ENCODE measurements around the gene TTC39C. TPM values are rescaled to one million over a fixed set of nuclear protein-coding genes. Genes with fewer than 3 reads are reported as not detected.

The TTC39C gene
- total RNA-seq, 1 donor from 2014 or later, result 26.6 TPM

- no peak for TF ChIP-seq CTCF (IDR thresholded peaks at IDR 0.05; ENCODE audit: unreplicated experiment)
- peaks cover 4% of the 10 kb centered on the region for H3K36me3 Mint-ChIP-seq
These were observed 46.1 kb downstream of the TTC39C start for GRCh38 chr18:24060644-24061043.

DNA sequence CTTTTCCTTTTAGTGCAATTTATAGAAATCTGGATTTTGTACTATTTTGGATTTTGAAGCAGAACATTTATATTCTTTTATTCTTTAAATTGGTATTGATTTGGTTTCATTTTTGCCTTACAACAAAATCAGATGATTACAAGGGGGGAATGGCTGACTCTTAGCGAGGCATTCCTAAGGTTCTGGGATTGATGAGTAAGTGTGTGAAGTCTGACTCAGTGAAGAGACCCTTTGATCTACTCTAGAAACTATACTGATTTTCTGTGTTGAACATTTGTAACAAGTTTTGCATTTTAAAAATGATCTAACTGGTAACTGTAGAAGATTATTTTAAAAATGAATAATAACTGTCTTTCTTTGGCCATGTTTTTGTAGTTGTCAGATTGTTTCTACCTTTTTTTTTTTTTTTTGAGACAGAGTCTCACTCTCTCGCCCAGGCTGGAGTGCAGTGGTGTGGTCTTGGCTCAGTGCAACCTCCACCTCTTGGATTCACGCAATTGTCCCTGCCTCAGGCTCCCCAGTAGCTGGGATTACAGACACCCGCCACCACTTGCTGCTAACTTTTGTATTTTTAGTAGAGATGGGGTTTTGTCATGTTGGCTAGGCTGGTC is 48.7 kb downstream of the TTC39C start:
- Mint-ChIP-seq H3K4me1 (no peaks in the 10 kb centered on the region), H3K4me3 (no peak overlapping the region), H3K27ac (no peak overlapping the region), H3K36me3 (peaks cover 10% of the 10 kb centered on the region), H3K27me3 (ENCODE audit: low read depth) (no peaks in the 10 kb centered on the region), H3K9me3 (peaks cover 5% of the 10 kb centered on the region)
- no peak for TF ChIP-seq CTCF (IDR thresholded peaks at IDR 0.05; ENCODE audit: unreplicated experiment)
- DNase-seq (ENCODE audit: low spot score in 2 of 2, unreplicated experiment in 2 of 2), result no peak

More at GRCh38 chr18:24060644-24061043, 46.1 kb downstream of the TTC39C start:
- Mint-ChIP-seq H3K27ac (no peak overlapping the region), H3K27me3 (ENCODE audit: low read depth) (no peaks in the 10 kb centered on the region), H3K4me1 (peaks cover 10% of the 10 kb centered on the region), H3K9me3 (peaks cover 9% of the 10 kb centered on the region), H3K4me3 (no peak overlapping the region)
- no peak for DNase-seq (ENCODE audit: low spot score in 2 of 2, unreplicated experiment in 2 of 2)

- Mint-ChIP-seq H3K9me3 (peaks cover 1% of the 10 kb centered on the region), H3K4me1 (peaks cover 4% of the 10 kb centered on the region), H3K36me3 (peaks cover 10% of the 10 kb centered on the region), H3K27ac (no peak overlapping the region), H3K4me3 (no peak overlapping the region), H3K27me3 (ENCODE audit: low read depth) (no peaks in the 10 kb centered on the region)
- no peak for TF ChIP-seq CTCF (IDR thresholded peaks at IDR 0.05; ENCODE audit: unreplicated experiment)
- DNase-seq (ENCODE audit: low spot score in 2 of 2, unreplicated experiment in 2 of 2), result no peak
These were observed 50.0 kb downstream of the TTC39C start for GRCh38 chr18:24064391-24065100.

DNA sequence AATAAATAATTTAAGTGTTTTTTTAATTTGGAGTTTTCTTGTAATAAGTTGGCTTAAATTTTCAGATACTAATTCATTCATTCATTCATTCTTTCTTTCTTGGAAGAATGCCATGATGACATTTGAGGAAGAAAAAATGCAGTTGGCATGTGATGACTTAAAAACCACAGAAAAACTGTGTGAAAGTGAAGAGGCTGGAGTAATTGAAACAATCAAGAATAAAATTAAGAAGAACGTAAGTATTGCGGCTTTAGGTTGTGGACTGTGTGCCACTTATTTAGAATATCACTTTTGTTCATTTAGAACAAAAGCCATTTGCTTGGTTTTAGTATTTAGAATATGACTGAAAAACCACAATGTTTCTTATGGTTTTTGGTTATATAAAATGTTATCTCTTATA is 51.4 kb downstream of the TTC39C start:
- peaks cover 10% of the 10 kb centered on the region for H3K36me3 Mint-ChIP-seq

GRCh38 chr18:24068945-24069693 is 54.6 kb downstream of the TTC39C start:
- DNase-seq (ENCODE audit: low spot score in 2 of 2, unreplicated experiment in 2 of 2), result no peak
- no peak for TF ChIP-seq CTCF (IDR thresholded peaks at IDR 0.05; ENCODE audit: unreplicated experiment)
- Mint-ChIP-seq H3K9me3 (peaks cover 4% of the 10 kb centered on the region), H3K4me3 (no peak overlapping the region), H3K27me3 (ENCODE audit: low read depth) (no peaks in the 10 kb centered on the region), H3K36me3 (peaks cover 21% of the 10 kb centered on the region), H3K27ac (no peak overlapping the region), H3K4me1 (peaks cover 4% of the 10 kb centered on the region)

More for the DNA sequence above, 51.4 kb downstream of the TTC39C start:
- no peak overlapping the region for H3K27ac Mint-ChIP-seq
- no peaks in the 10 kb centered on the region for H3K9me3 Mint-ChIP-seq
- TF ChIP-seq CTCF (IDR thresholded peaks at IDR 0.05; ENCODE audit: unreplicated experiment), result no peak
- no peak overlapping the region for H3K4me3 Mint-ChIP-seq
- DNase-seq (ENCODE audit: low spot score in 2 of 2, unreplicated experiment in 2 of 2), result no peak
- peaks cover 4% of the 10 kb centered on the region for H3K4me1 Mint-ChIP-seq
- no peaks in the 10 kb centered on the region for H3K27me3 Mint-ChIP-seq (ENCODE audit: low read depth)
